KMS-11 (cell line): ENCODE data around the gene RNF150.
A peak's percentile ranks its signal among the peaks of the same experiment; 100 is the strongest.

ENCODE experiments used
- H2AFZ ChIP-seq: fragments of 200-600 bp; sonication (generic); 2 replicates; pipeline ENCODE4 v1.6.1; 2016; ENCODE audit warnings: antibody characterized with exemption, mixed run types, low read depth
- H3K27ac ChIP-seq: fragments of 200-600 bp; sonication (generic); 2 replicates; pipeline ENCODE4 v1.6.1; 2016; ENCODE audit warnings: mild to moderate bottlenecking, mixed run types
- H3K27me3 ChIP-seq: fragments of 200-600 bp; sonication (generic); 2 replicates; pipeline ENCODE4 v1.6.1; 2017; ENCODE audit warnings: mild to moderate bottlenecking, low read depth, mixed run types, moderate library complexity; ENCODE audit not compliant: insufficient read depth
- H3K36me3 ChIP-seq: fragments of 200-600 bp; sonication (generic); 2 replicates; pipeline ENCODE4 v1.6.1; 2017; ENCODE audit warnings: mild to moderate bottlenecking, mixed run types; ENCODE audit not compliant: insufficient read depth
- H3K4me1 ChIP-seq: fragments of 200-600 bp; sonication (generic); 2 replicates; pipeline ENCODE4 v1.6.1; 2016; ENCODE audit warnings: mild to moderate bottlenecking, low read depth, mixed run types; ENCODE audit not compliant: poor library complexity, severe bottlenecking
- H3K4me2 ChIP-seq: fragments of 200-600 bp; sonication (generic); 2 replicates; pipeline ENCODE4 v1.7.0; 2016; ENCODE audit warnings: mild to moderate bottlenecking, mixed run types
- H3K4me3 ChIP-seq: fragments of 200-600 bp; sonication (generic); IDR thresholded peaks from 2 replicates; pipeline ENCODE4 v1.6.1; 2017; ENCODE audit warnings: low read depth, low read length, mixed read lengths; ENCODE audit not compliant: insufficient read depth
- H3K79me2 ChIP-seq: fragments of 200-600 bp; sonication (generic); 2 replicates; pipeline ENCODE4 v1.6.1; 2016; ENCODE audit warnings: low read depth, mixed run types; ENCODE audit not compliant: insufficient read depth
- H3K9ac ChIP-seq: fragments of 200-600 bp; sonication (generic); 2 replicates; pipeline ENCODE4 v1.6.1; 2016; ENCODE audit warnings: mild to moderate bottlenecking, mixed run types
- H4K20me1 ChIP-seq: fragments of 200-600 bp; sonication (generic); 2 replicates; pipeline ENCODE4 v1.6.1; 2016; ENCODE audit warnings: mild to moderate bottlenecking, mixed run types; ENCODE audit not compliant: insufficient read depth
- TF ChIP-seq, protein P1 (sequence below): fragments of 200-600 bp; sonication (generic); conservative IDR thresholded peaks from 2 replicates; pipeline ENCODE4 v1.6.1; 2017; ENCODE audit warnings: low read depth, mild to moderate bottlenecking, antibody characterized with exemption, low read length, moderate library complexity, mixed read lengths

The RNF150 gene

DNA sequence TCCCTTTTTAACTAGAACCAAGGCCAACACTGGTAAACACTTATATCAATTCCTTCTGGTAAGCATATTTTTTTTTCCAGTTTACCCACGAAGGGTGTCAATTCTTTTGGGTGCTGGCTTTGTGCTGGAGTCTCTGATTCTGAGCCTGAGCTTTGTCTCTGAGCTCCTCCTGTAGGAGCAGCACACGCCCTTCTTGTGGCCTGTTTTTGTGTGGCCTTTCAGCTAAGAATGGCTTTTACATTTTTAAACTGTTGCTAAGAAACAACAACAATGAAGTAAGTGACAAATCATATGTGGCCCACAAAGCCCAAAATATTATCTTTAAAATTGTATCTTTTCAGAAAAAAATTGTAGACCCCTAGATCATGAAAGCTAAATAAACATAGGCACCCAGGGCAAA, 279.1 kb downstream of the RNF150 start:
- Histone ChIP-seq H3K27ac (no peak overlapping the region), H3K27me3 (no peaks in the 10 kb centered on the region), H3K4me2 (no peak overlapping the region), H4K20me1 (no peaks in the 10 kb centered on the region), H3K4me1 (no peaks in the 10 kb centered on the region), H3K79me2 (no peaks in the 10 kb centered on the region), H3K9ac (no peak overlapping the region), H2AFZ (no peak overlapping the region), H3K36me3 (no peaks in the 10 kb centered on the region), H3K4me3 (no peak overlapping the region)
- TF ChIP-seq, protein P1, sequence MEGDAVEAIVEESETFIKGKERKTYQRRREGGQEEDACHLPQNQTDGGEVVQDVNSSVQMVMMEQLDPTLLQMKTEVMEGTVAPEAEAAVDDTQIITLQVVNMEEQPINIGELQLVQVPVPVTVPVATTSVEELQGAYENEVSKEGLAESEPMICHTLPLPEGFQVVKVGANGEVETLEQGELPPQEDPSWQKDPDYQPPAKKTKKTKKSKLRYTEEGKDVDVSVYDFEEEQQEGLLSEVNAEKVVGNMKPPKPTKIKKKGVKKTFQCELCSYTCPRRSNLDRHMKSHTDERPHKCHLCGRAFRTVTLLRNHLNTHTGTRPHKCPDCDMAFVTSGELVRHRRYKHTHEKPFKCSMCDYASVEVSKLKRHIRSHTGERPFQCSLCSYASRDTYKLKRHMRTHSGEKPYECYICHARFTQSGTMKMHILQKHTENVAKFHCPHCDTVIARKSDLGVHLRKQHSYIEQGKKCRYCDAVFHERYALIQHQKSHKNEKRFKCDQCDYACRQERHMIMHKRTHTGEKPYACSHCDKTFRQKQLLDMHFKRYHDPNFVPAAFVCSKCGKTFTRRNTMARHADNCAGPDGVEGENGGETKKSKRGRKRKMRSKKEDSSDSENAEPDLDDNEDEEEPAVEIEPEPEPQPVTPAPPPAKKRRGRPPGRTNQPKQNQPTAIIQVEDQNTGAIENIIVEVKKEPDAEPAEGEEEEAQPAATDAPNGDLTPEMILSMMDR: no peak

DNA sequence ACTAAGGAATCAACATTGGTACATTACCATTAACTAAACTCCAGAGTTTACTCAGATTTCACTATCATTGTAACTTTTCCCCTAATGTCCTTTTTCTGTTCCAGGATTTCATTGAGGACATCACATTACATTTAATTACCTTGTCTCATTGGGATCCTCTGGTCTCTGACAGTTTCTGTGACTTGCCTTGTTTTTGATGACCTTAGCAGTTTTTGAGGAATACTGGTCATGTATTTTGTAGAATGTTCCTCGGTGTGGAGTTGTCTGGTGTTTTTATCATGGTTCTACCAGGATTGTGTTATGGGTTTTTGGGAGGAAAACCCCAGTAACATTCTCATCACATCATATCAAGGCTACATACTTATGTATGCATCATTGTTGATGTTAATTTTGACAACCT, 281.5 kb downstream of the RNF150 start:
- Histone ChIP-seq H3K27me3 (no peaks in the 10 kb centered on the region), H3K9ac (no peak overlapping the region), H3K4me2 (no peak overlapping the region), H3K27ac (no peak overlapping the region), H2AFZ (no peak overlapping the region), H3K4me1 (no peaks in the 10 kb centered on the region), H3K79me2 (no peaks in the 10 kb centered on the region), H4K20me1 (no peaks in the 10 kb centered on the region), H3K36me3 (no peaks in the 10 kb centered on the region), H3K4me3 (no peak overlapping the region)
- TF ChIP-seq, protein P1: no peak

DNA sequence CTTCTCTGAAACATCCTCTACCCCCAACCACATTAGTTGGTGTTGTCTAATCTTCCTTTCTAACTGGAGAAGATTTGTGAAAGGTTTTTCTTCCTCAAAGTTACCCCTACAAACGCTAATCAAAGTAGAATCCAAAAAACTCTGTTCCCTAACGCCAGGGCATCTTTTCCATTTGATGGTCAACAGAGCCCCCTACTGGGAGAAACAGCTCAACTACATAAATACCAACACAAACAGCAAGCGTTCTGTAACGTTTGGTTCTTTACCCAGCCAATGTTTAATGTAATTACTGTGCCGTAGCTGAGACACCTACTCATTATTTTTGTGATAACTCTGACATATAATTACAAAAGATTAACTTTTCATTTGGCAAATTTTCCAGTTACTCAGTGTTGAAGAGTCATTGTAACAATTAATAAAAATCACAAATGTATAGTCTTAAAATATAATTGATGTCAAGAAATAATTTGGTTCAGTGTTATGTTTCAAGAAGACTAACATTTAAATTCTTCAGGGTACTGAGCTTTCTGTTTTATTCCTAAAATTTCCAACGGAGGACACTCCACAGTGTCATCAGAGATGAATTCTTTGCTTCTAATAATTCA, 282.1 kb downstream of the RNF150 start:
- Histone ChIP-seq H2AFZ (peak overlapping the region; percentile 8; the same call in 1 of the 2 replicates), H3K4me3 (no peak overlapping the region), H3K27ac (no peak overlapping the region), H3K4me2 (no peak overlapping the region), H3K36me3 (no peaks in the 10 kb centered on the region), H3K4me1 (no peaks in the 10 kb centered on the region), H3K9ac (no peak overlapping the region), H4K20me1 (no peaks in the 10 kb centered on the region), H3K79me2 (no peaks in the 10 kb centered on the region), H3K27me3 (no peaks in the 10 kb centered on the region)
- TF ChIP-seq, protein P1: peak; percentile 94

DNA sequence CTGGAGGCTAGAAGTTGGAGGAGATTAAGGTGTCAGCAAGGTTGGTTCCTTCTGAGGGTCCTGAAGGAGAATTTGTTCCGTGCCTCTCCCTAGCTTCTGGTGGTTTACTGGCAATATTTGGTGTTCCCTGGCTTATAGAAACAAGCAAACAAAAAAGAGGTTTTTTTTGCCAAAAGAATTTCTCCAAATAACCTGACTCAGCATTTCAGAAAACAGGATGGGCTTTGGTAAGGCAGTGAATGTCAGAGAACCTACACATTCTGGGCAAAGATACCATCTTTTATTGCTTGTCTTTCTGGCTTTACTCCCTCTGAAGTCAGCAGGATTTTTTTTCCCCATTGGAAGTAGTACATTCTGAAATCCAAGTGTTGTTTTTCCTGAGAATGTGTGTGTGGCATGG, 283.7 kb downstream of the RNF150 start:
- Histone ChIP-seq H3K4me2 (no peak overlapping the region), H3K27me3 (no peaks in the 10 kb centered on the region), H3K4me1 (no peaks in the 10 kb centered on the region), H3K36me3 (no peaks in the 10 kb centered on the region), H3K27ac (no peak overlapping the region), H3K79me2 (no peaks in the 10 kb centered on the region), H3K9ac (no peak overlapping the region), H4K20me1 (no peaks in the 10 kb centered on the region), H3K4me3 (no peak overlapping the region), H2AFZ (no peak overlapping the region)
- TF ChIP-seq, protein P1: no peak
